Measurements from ENCODE around the gene NCEH1. TPM values are rescaled to one million over a fixed set of nuclear protein-coding genes. Genes with fewer than 3 reads are reported as not detected.
"Not testable (repeated sequence)": the region's sequence is repeated elsewhere in the genome, so short reads cannot be mapped to it uniquely, and the experiment has no call there.

The NCEH1 gene
- total RNA-seq, 1 experiment from 2014 or later: 0.27 TPM

DNA sequence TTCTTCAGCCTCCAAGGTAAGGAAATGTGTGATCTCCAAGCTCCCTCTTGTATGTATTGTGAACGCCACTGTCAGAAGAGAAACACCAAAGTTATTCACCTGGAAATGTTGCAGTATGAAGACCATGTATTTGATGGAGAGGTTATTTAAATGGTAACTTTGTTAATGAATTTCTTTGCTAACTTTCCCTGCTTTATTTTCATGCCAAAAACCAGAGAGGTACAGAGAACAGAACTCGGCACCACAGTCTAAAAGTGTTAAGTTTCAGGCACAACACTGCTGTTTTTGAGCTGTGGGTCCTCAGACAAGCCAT lies 114.5 kb downstream of the NCEH1 start:
- in situ Hi-C loops (cut with HindIII; ENCODE audit: low sequenced_read_pairs): no loop called here
- no peak for DNase-seq (ENCODE audit: low spot score)

DNA sequence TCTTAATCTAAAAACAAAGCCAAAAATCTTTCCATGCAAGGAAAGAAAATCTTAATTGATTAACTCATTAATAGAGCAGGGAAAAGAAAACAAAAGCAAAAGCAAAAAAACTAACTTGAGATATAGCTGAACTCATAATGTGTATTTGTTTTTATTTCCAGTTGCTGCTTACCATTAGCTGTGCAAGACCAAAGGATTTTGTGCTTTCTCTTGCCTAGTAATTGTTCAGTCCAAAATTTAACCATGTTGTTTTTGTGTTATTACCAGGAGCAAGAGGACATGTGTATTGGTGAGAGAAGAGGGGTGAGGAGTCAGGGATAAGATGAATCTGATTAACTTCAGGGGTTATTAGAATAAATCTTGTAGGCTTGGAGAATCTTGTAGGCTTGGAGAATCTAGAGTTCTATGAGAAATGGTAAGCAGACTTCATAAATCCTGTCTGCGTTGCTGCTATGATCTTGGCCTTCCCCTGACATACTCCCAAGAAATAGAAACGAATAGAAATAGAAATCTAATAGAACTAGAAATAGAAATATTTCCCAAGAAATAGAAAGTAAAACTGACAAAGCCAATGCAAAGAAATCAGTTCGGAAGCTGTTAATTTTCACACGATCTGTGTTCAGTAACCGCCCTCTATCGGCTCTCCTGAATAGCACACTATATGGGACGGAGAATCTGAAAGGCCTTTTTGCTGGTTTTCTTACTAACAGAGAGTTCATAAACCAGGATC lies 115.0 kb downstream of the NCEH1 start:
- peak; percentile 33 for DNase-seq (ENCODE audit: low spot score)

DNA sequence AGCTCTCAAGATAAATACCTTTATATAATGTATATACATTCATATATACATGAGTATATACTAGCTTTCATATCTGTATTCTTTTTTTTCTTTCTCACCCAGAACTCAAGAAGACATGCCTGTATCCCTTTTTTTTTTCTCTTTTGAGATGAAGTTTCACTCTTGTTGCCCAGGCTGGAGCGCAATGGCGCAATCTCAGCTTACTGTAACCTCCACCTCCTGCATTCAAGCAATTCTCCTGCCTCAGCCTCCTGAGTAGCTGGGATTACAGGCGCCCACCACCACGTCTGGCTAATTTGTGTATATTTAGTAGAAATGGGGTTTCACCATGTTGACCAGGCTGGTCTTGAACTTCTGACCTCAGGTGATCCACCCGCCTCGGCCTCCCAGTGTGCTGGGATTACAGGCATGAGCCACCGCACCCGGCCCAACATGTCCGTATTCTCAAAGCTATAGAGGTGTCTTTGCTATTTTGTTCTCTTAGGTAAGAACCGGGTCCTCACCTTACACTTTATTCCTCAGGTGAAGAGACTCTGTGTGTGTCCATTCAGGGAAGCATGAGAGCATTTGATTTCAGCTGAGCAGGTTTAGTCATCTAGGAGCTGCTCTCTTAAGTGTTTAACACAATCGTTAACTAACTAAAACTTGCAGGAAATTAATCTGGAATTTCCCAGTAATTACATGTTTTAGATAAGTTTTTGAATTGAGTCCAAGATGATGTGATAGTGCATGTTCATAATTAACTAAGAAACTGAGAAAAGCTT lies 115.8 kb downstream of the NCEH1 start:
- DNase-seq (ENCODE audit: low spot score); in situ Hi-C loops (cut with HindIII; ENCODE audit: low sequenced_read_pairs): not testable (repeated sequence)

More for the DNA sequence above, 115.0 kb downstream of the NCEH1 start:
- in situ Hi-C loops (cut with HindIII; ENCODE audit: low sequenced_read_pairs): no loop called here

DNA sequence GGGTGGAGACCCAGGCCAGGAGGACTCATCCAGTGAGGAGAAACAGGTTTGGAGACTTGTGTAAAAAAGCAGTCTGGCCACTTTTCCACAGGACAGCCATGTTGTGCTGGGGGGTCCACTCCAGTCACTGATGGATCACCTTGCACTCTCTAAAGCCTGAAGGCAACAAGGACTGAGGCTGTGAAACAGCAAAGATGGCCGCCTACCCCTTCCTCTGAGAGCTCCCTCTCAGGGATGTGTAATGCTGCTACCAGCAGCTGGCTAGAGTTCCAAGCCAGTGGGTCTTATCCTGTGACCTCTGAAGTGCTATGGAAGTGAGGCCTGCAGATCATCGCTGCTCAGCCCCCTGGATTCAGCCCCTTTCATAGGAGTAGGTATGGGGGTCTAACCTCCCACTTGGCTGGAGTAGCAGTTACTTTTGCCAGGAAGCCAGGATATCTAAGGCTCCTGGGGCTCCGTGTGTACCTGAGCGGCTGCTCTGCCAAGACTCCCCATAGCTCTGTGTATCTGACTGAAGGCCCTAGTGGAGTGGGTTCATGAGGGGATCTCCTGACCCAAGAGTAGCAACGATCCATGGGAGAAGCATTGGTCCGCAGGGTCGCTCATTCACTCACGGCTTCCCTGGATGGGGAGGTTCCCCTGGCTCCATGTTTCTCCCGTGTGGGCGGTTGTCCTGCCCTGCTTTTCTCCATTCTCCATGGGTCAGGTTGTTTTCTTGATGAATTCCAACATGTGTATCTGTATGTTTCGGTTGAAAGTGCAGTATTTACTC lies 117.8 kb downstream of the NCEH1 start:
- in situ Hi-C loops (cut with HindIII; ENCODE audit: low sequenced_read_pairs): no loop called here

DNA sequence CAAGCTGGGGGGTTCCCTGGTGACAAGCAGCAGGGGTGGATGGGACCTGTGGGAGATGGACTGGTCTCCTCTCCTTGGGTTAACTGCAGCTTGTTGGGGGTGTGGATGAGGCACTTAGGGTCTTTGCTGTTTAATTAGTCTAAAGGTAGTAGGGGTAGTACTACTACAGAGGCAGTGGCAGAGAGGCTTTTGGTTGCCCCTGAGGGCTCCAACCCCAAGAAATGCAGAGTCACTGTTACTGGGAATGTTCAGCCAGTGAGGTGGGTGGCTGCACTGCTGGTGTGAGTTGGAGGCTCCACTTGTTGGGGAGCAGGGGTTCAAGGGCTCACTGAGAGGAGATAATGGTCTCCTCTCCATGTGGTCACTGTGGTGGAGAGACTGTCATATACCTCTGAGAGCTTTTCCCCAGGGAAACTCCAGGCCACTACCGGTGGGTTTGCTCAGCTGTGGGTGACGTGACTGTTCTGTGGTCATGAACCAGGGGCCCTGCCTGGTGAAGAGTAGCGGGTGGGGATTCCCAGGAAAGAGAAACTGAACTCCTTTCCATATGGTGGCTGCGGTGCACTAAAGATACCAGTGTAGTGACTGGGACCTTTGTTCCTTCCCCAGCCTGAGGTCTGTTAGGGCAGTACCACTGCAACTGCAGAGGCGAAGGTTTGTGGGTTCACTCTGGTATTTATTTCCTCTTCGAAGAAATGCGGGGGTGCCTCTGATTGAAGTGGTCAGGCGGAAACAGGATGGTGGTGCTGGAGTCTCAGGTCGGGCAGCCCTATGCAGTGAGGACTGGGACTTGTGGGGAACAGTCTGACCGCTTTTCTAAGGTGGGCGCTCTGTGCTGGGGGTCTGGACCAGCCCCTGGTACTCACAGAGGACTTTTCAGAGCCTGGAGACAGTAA lies 118.7 kb downstream of the NCEH1 start:
- in situ Hi-C loops (cut with HindIII; ENCODE audit: low sequenced_read_pairs): no loop called here
- no peak for DNase-seq (ENCODE audit: low spot score)

More for the DNA sequence above, 117.8 kb downstream of the NCEH1 start:
- DNase-seq (ENCODE audit: low spot score): no peak

DNA sequence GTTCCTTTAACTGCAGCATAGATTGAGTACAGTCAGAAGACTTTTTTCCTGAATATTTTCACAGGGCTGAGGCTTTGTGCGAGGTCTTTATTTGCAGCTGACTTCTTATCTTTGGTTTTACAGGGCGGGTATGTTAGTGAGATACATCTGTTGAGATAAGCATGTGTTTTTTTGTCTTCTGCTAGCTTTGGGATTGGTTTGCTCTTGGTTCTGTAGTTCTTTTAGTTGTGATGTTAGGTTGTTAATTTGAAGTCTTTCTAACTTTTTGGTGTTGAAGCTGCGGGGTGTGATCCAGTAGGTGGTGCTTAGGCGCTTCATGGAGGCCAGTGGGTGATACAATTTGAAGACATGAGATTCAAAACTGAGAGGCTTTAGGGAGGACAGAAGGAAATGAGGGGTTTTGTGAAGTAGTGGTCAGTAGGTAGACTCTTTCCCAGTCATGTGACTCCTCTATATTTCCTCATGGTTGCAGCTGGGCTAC lies 119.7 kb downstream of the NCEH1 start:
- in situ Hi-C loops (cut with HindIII; ENCODE audit: low sequenced_read_pairs): no loop called here
- no peak for DNase-seq (ENCODE audit: low spot score)

DNA sequence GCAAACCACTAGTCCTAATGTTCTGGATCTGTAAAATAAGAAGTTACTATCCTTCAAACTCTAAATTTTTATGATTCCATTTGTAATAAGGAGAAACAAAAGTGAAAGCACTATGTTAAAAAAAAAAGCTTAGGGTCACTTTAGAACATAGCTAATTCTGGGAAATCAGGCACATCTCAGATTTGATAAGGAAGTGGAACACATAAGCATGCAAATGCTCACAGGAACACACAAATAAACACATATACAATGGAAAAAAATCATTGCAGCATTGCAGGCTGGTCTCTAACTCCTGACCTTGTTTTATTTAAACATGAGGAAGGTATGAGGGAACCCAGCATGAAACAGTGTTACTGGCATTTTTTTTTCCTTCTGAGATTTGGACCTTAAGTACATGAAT lies 124.4 kb downstream of the NCEH1 start:
- in situ Hi-C loops (cut with HindIII; ENCODE audit: low sequenced_read_pairs): no loop called here

DNA sequence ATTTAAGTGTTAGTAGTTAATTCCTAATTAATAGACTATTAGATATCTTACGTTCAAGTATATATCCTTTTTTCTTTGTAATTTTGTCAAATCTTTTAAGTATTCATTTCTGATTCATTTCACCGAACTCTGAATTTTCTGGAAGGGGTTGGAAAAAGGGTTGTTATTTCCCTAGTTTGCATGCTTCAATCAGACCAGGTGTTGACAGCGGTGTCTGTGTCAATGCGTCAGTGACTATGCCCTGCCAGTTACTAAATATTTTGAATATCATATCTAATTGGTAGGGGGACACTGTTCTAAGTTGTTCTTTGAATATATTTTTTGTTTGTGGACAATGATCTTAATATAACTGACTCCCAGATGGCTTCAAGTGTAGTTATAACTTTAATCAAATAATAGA lies 124.9 kb downstream of the NCEH1 start:
- DNase-seq (ENCODE audit: low spot score): no peak
- in situ Hi-C loops (cut with HindIII; ENCODE audit: low sequenced_read_pairs): no loop called here

More for the DNA sequence above, 124.4 kb downstream of the NCEH1 start:
- no peak for DNase-seq (ENCODE audit: low spot score)

DNA sequence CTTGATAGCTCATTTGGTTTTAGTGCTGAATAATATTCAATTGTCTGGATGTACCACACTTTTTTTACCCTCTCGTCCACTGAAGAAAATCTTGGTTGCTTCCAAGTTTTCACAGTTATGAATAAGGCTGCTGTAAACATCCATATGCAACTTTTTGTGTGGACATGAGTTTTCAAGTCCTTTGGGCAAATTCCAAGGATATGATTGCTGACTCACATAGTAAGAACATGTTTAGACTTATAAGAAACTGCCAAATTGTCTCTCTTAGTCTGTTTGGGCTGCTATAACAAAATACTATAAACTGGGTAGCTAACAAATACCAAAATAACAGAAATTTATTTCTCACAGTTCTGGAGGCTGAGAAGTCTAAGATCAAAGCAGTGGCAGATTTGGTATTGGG lies 128.2 kb downstream of the NCEH1 start:
- no peak for DNase-seq (ENCODE audit: low spot score)
- in situ Hi-C loops (cut with HindIII; ENCODE audit: low sequenced_read_pairs): no loop called here

DNA sequence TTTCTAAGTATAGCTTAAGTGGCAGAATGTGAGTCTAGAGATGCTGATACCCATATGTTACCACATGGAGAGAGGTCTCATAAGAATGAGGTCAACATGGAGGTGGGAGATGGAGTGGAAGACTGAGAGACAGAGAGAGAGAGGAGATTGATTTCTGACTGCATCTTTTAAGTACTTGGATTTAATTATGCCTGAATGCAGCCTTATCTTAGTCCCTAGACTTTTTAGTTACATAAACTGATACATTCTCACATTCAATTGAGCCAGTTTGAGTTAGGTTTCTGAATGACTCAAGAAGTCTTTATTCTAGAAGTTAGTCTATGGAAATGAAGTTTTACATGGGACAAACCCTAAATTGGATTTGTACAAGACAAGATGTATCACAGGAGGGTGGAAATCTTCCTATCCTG lies 129.1 kb downstream of the NCEH1 start:
- no peak for DNase-seq (ENCODE audit: low spot score)
- in situ Hi-C loops (cut with HindIII; ENCODE audit: low sequenced_read_pairs): no loop called here

DNA sequence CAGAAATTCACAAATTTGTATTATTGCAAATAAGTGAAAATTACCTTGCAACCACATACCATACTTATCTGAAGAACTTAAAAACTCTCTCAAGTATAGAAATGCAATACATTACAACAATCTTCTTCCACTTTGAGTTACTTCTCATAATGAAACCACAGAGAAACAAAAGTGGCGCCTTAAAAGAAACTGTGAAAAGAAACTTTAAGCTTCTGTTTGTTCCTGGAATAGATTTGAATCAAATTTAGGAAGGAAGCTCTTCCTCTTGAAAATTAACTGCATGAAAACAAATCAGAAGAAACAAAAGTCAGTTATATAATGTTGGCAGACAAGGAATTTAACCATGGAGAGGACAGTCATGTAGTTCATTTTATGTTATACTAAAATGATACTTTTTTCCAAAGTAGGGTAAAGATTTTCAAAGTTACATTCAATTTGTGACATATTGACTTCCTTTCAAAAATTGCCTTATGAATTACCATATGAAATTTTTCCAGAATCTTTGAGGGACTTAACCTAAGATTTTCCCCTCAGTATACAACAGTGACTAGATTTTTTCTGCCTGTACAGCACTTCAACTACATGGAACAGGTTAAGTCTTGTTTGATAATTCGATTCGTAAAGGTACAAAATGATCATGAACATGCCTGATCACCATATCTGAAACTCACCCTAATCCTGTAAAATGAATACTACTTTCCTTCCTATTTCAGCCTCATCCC lies 130.0 kb downstream of the NCEH1 start:
- in situ Hi-C loops (cut with HindIII; ENCODE audit: low sequenced_read_pairs): no loop called here
- no peak for DNase-seq (ENCODE audit: low spot score)

Other genes with a start within 250 kb of the NCEH1 start
- not detected in 2 replicates for gene TNFSF10, start 187.6 kb downstream of the NCEH1 start, total RNA-seq (2014; rRNA removed; shearing (Covaris generic))
- gene ECT2, start 39.7 kb upstream of the NCEH1 start, total RNA-seq (2014; rRNA removed; shearing (Covaris generic)): 59.0 and 90.0 TPM in 2 replicates

Measured in G401 (cell line).